Measurements from ENCODE around the gene PARP1.
"Not testable (repeated sequence)": the region's sequence is repeated elsewhere in the genome, so short reads cannot be mapped to it uniquely, and the experiment has no call there.

PARP1 gene

GRCh38 chr1:226428791-226429461 is 21.0 kb upstream of the PARP1 start:
- DNase-seq (ENCODE audit: low spot score), result no peak

GRCh38 chr1:226428348-226428747 is 20.5 kb upstream of the PARP1 start:
- DNase-seq (ENCODE audit: low spot score), result no peak

GRCh38 chr1:226427131-226427530 is 19.2 kb upstream of the PARP1 start:
- DNase-seq (ENCODE audit: low spot score), result no peak

DNA sequence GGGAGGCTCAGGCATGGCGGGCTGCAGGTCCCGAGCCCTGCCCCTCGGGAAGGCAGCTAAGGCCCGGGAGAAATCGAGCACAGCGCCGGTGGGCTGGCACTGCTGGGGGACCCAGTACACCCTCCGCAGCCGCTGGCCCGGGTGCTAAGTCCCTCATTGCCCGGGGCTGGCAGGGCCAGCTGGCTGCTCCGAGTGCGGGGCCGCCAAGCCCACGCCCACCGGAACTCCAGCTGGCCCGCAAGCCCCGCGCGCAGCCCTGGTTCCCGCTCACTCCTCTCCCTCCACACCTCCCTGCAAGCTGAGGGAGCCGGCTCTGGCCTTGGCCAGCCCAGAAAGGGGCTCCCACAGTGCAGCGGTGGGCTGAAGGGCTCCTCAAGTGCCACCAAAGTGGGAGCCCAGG is 18.5 kb upstream of the PARP1 start:
- DNase-seq (ENCODE audit: low spot score), result not testable (repeated sequence)

DNA sequence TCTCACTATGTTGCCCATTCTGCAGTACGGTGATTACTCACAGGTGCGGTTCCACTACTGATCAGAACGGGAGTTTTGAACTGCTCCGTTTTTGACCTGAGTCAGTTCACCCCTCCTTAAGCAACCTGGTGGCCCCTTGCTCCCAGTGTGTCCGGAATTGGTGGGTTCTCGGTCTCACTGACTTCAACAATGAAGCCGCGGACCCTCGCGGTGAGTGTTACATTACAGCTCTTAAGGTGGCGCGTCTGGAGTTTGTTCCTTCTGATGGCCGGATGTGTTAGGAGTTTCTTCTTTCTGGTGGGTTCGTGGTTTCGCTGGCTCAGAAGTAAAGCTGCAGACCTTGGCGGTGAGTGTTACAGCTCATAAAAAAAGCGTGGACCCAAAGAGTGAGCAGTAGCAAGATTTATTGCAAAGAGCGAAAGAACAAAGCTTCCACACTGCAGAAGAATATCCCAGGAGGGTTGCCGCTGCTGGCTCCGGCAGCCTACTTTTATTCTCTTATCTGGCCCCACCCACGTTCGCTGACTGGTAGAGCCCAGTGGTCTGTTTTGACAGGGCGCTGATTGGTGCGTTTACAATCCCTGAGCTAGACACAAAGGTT is 17.6 kb upstream of the PARP1 start:
- no peak for DNase-seq (ENCODE audit: low spot score)

GRCh38 chr1:226425004-226425378 is 17.1 kb upstream of the PARP1 start:
- DNase-seq (ENCODE audit: low spot score), result no peak

- peak; percentile 47 for DNase-seq (ENCODE audit: low spot score)
Measured at GRCh38 chr1:226424221-226425003, 16.5 kb upstream of the PARP1 start.

GRCh38 chr1:226422478-226422877 is 14.6 kb upstream of the PARP1 start:
- DNase-seq (ENCODE audit: low spot score), result no peak

DNA sequence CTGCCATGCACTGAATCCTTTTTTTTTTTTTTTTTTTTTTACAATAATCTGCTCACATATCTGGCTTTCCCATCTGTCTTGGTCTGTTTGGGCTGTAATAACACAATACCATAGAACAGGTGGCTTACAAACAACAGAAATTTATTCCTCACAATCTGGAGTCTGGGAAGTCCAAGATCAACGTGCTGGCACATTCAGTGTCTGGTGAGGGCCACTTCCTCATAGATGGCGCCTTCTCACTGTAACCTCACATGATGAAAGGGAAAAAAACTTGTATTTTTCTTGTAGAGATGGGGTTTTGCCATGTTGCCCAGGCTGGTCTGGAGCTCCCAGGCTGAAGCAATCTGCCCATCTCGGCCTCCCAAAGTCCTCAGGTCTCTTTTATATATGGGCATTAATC is 13.0 kb upstream of the PARP1 start:
- DNase-seq (ENCODE audit: low spot score), result no peak

GRCh38 chr1:226420328-226420727 is 12.4 kb upstream of the PARP1 start:
- no peak for DNase-seq (ENCODE audit: low spot score)

- no peak for DNase-seq (ENCODE audit: low spot score)
Measured at GRCh38 chr1:226419284-226420029, 11.6 kb upstream of the PARP1 start.

- no peak for DNase-seq (ENCODE audit: low spot score)
Measured at GRCh38 chr1:226417830-226418546, 10.1 kb upstream of the PARP1 start.

- no peak for DNase-seq (ENCODE audit: low spot score)
Measured at GRCh38 chr1:226417350-226417749, 9.5 kb upstream of the PARP1 start.

DNA sequence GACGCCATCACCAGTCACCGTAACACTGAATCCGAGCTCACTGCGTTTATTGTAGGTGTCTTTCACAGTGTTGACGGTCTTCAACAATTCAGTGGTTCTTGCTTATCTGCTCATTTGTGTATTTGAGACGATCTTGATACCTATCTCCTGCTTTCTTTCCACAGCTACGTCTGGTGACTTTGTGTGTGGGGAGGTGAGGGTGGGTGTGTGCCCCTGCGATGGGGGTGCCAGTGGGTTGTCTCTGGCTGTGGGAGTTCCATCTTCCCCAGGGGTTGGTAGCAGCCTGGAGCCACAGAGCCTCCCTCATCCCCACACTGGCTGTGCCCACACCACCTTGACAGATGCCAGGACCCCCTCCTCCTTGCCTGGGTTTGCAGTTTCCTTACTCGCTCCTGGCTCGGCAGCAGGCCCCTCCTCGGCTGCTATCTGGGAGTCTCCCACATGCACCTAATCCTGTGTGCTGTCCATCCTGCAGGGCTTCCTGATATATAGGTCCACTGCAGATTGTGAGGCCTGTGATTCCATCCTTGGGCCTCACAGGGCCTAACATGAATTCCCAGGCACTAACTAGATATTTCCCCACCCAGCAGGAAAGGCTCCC is 6.3 kb upstream of the PARP1 start:
- no peak for DNase-seq (ENCODE audit: low spot score)

DNA sequence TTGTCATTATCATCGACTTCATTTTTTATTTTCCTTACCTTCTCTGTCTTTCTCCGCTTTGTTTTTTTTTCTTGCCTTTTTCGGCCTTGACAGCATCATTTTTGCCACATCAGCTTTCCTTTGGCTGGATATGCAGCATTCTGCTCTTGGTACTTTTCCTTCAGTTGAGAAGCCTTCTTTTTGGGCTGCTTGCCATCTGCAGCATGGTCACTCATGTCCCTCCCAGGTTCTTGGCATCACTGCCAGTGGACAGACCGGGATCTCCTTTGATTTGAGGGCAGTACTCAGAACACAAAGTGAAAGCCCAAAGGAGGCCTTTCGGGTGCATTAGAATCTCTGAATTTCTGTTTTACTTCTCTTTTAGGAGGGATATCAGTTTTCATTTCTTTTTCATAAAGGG is 3.7 kb upstream of the PARP1 start:
- DNase-seq (ENCODE audit: low spot score), result no peak

DNA sequence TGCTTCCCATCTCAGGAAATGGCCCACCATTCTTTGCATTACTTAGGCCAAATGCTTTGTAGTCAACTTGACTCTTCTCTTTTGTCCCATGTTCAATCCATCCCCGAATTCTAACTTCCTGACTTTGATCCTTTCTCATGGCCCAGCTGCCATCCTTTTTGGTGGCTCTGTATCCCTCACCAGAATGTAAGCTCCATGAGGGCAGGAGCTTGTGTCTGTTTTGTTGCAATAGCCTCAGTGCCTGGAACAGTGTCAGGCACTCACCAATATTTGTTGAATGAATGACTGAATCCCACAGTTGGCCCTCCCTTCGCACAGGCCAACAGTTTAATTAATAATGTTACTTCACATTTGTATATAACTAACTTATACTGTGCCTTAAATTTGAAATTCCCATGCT is 3.1 kb upstream of the PARP1 start:
- DNase-seq (ENCODE audit: low spot score), result no peak

GRCh38 chr1:226409392-226409791 is 1.5 kb upstream of the PARP1 start:
- no peak for DNase-seq (ENCODE audit: low spot score)

GRCh38 chr1:226408285-226409184 is 642 bp upstream of the PARP1 start:
- no peak for DNase-seq (ENCODE audit: low spot score)

DNA sequence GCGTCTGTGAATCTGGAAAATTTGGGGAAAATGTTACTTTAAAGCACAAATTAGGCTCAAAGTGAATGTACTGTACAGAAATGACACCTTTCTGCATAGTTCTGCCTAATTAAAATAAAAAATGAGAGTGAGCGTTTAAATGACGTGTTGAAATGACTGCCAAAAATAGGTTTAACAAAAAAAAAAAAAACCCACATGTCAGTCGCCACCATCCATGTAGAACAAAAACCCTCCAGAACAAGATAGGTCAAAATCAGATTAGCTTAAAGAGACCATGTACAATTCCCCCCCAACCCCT is 745 bp downstream of the PARP1 start:
- no peak for DNase-seq (ENCODE audit: low spot score)

- DNase-seq (ENCODE audit: low spot score), result no peak
Measured at GRCh38 chr1:226406401-226406881, 1.5 kb downstream of the PARP1 start.

Data from AG08396 (cell line).